MG63 (cell line): ENCODE measurements around the gene EPHB1. TPM values are rescaled to one million over a fixed set of nuclear protein-coding genes. Genes with fewer than 3 reads are reported as not detected.

Experiments used
- DNase-seq: peaks from one replicate; pipeline ENCODE4 v3.0.0-alpha.2; 2020
- H3K27me3 ChIP-seq: fragments of 250-450 bp; sonication (Bioruptor Pico); 2 replicates; pipeline ENCODE4 v1.5.1; 2020; ENCODE audit warnings: mild to moderate bottlenecking, moderate library complexity
- H3K36me3 ChIP-seq: fragments of 250-450 bp; sonication (Bioruptor Pico); 2 replicates; pipeline ENCODE4 v1.5.1; 2020; ENCODE audit warnings: mild to moderate bottlenecking, moderate library complexity
- H3K4me3 ChIP-seq: fragments of 250-450 bp; sonication (Bioruptor Pico); 2 replicates; pipeline ENCODE4 v1.5.1; 2020; ENCODE audit warnings: mild to moderate bottlenecking, moderate library complexity
- H3K9me3 ChIP-seq: fragments of 250-450 bp; sonication (Bioruptor Pico); 2 replicates; pipeline ENCODE4 v1.5.1; 2020; ENCODE audit warnings: mild to moderate bottlenecking, moderate library complexity
- total RNA-seq: library from RNA; depleted of rRNA; stranded (reverse); fragments of >200 nt; shearing (Covaris generic); gene quantifications from 2 replicates; pipeline ENCODE4 v1.2.3, GENCODE V29; 2014; ENCODE audit warnings: low replicate concordance

Gene EPHB1
- total RNA-seq, 1 experiment from 2014 or later: not detected

GRCh38 chr3:134898181-134898754 lies 103.2 kb downstream of the EPHB1 start:
- Histone ChIP-seq H3K36me3 (no peaks in the 10 kb centered on the region), H3K27me3 (peaks cover 4% of the 10 kb centered on the region; the same call in 1 of the 2 replicates), H3K9me3 (no peaks in the 10 kb centered on the region), H3K4me3 (no peak overlapping the region)
- DNase-seq: no peak

- no peak for DNase-seq
- Histone ChIP-seq H3K36me3 (no peaks in the 10 kb centered on the region), H3K27me3 (peaks cover 2% of the 10 kb centered on the region; the same call in 1 of the 2 replicates), H3K9me3 (no peaks in the 10 kb centered on the region), H3K4me3 (no peak overlapping the region)
These were observed 104.7 kb downstream of the EPHB1 start for GRCh38 chr3:134899786-134900185.

- DNase-seq: no peak
- no peaks in the 10 kb centered on the region for H3K36me3 ChIP-seq
- no peaks in the 10 kb centered on the region for H3K9me3 ChIP-seq
- no peaks in the 10 kb centered on the region for H3K27me3 ChIP-seq
- no peak overlapping the region for H3K4me3 ChIP-seq
These were observed 105.4 kb downstream of the EPHB1 start for GRCh38 chr3:134900482-134900881.

- DNase-seq: no peak
- H3K36me3 ChIP-seq: no peaks in the 10 kb centered on the region
- H3K9me3 ChIP-seq: no peaks in the 10 kb centered on the region
- no peak overlapping the region for H3K4me3 ChIP-seq
- no peaks in the 10 kb centered on the region for H3K27me3 ChIP-seq
These were observed 106.4 kb downstream of the EPHB1 start for GRCh38 chr3:134901461-134901860.

GRCh38 chr3:134903837-134904236 lies 108.8 kb downstream of the EPHB1 start:
- no peak for DNase-seq
- Histone ChIP-seq H3K36me3 (no peaks in the 10 kb centered on the region), H3K4me3 (no peak overlapping the region)

GRCh38 chr3:134904241-134904771 lies 109.2 kb downstream of the EPHB1 start:
- DNase-seq: no peak
- Histone ChIP-seq H3K27me3 (no peaks in the 10 kb centered on the region), H3K36me3 (no peaks in the 10 kb centered on the region), H3K4me3 (no peak overlapping the region), H3K9me3 (no peaks in the 10 kb centered on the region)

More at GRCh38 chr3:134903837-134904236, 108.8 kb downstream of the EPHB1 start:
- no peaks in the 10 kb centered on the region for H3K9me3 ChIP-seq
- H3K27me3 ChIP-seq: no peaks in the 10 kb centered on the region

- DNase-seq: no peak
- H3K36me3 ChIP-seq: no peaks in the 10 kb centered on the region
- no peaks in the 10 kb centered on the region for H3K27me3 ChIP-seq
- no peaks in the 10 kb centered on the region for H3K9me3 ChIP-seq
- no peak overlapping the region for H3K4me3 ChIP-seq
These were observed 110.0 kb downstream of the EPHB1 start for GRCh38 chr3:134904776-134905646.

GRCh38 chr3:134905647-134905935 lies 110.5 kb downstream of the EPHB1 start:
- Histone ChIP-seq H3K27me3 (no peaks in the 10 kb centered on the region), H3K9me3 (no peaks in the 10 kb centered on the region), H3K4me3 (no peak overlapping the region), H3K36me3 (no peaks in the 10 kb centered on the region)
- DNase-seq: no peak

GRCh38 chr3:134908271-134908670 lies 113.2 kb downstream of the EPHB1 start:
- H3K9me3 ChIP-seq: no peaks in the 10 kb centered on the region
- no peak overlapping the region for H3K4me3 ChIP-seq
- DNase-seq: no peak
- no peaks in the 10 kb centered on the region for H3K36me3 ChIP-seq
- no peaks in the 10 kb centered on the region for H3K27me3 ChIP-seq

- H3K36me3 ChIP-seq: no peaks in the 10 kb centered on the region
- no peaks in the 10 kb centered on the region for H3K27me3 ChIP-seq
- H3K4me3 ChIP-seq: no peak overlapping the region
- DNase-seq: no peak
- H3K9me3 ChIP-seq: no peaks in the 10 kb centered on the region
These were observed 115.0 kb downstream of the EPHB1 start for GRCh38 chr3:134910026-134910425.

GRCh38 chr3:134911586-134912548 lies 116.8 kb downstream of the EPHB1 start:
- no peak for DNase-seq
- Histone ChIP-seq H3K9me3 (no peaks in the 10 kb centered on the region), H3K4me3 (no peak overlapping the region), H3K27me3 (no peaks in the 10 kb centered on the region), H3K36me3 (no peaks in the 10 kb centered on the region)

- H3K36me3 ChIP-seq: no peaks in the 10 kb centered on the region
- no peak for DNase-seq
- H3K4me3 ChIP-seq: no peak overlapping the region
- no peaks in the 10 kb centered on the region for H3K9me3 ChIP-seq
- no peaks in the 10 kb centered on the region; the same call in 1 of the 2 replicates for H3K27me3 ChIP-seq
These were observed 121.4 kb downstream of the EPHB1 start for GRCh38 chr3:134916276-134916961.

GRCh38 chr3:134917631-134918030 lies 122.6 kb downstream of the EPHB1 start:
- no peaks in the 10 kb centered on the region for H3K36me3 ChIP-seq
- no peaks in the 10 kb centered on the region for H3K9me3 ChIP-seq
- no peak overlapping the region for H3K4me3 ChIP-seq
- H3K27me3 ChIP-seq: no peaks in the 10 kb centered on the region; the same call in 1 of the 2 replicates
- DNase-seq: no peak

- Histone ChIP-seq H3K4me3 (no peak overlapping the region), H3K27me3 (no peaks in the 10 kb centered on the region; the same call in 1 of the 2 replicates), H3K36me3 (no peaks in the 10 kb centered on the region), H3K9me3 (no peaks in the 10 kb centered on the region)
- DNase-seq: no peak
These were observed 123.4 kb downstream of the EPHB1 start for GRCh38 chr3:134918441-134918840.

GRCh38 chr3:134922101-134922500 lies 127.0 kb downstream of the EPHB1 start:
- Histone ChIP-seq H3K36me3 (no peaks in the 10 kb centered on the region), H3K27me3 (peaks cover 3% of the 10 kb centered on the region; the same call in 1 of the 2 replicates)
- DNase-seq: no peak

GRCh38 chr3:134922866-134923265 lies 127.8 kb downstream of the EPHB1 start:
- Histone ChIP-seq H3K9me3 (no peaks in the 10 kb centered on the region), H3K27me3 (peaks cover 3% of the 10 kb centered on the region; the same call in 1 of the 2 replicates), H3K36me3 (no peaks in the 10 kb centered on the region), H3K4me3 (no peak overlapping the region)
- DNase-seq: no peak

More at GRCh38 chr3:134922101-134922500, 127.0 kb downstream of the EPHB1 start:
- H3K9me3 ChIP-seq: no peaks in the 10 kb centered on the region
- no peak overlapping the region for H3K4me3 ChIP-seq
